Neural cell (in vitro differentiated cells): ENCODE results near the gene TEDC1. TPM values are rescaled to one million over a fixed set of nuclear protein-coding genes. Genes with fewer than 3 reads are reported as not detected.

ENCODE experiments used
- H2AFZ ChIP-seq: fragments of 200-600, 300-800 bp; sonication (generic), shearing (Covaris generic); 2 replicates; pipeline ENCODE4 v1.6.0; 2014; ENCODE audit warnings: low read depth, mild to moderate bottlenecking, antibody characterized with exemption, low read length, moderate library complexity
- H3F3A ChIP-seq: fragments of 200-600 bp; shearing (Covaris generic); 2 replicates; pipeline ENCODE4 v1.6.1; 2016; ENCODE audit warnings: mild to moderate bottlenecking, moderate library complexity, mixed read lengths, antibody characterized with exemption, low read length; ENCODE audit not compliant: insufficient read depth, poor library complexity, severe bottlenecking
- H3K27ac ChIP-seq: fragments of 200-600, 300-800 bp; sonication (generic), shearing (Covaris generic); 2 replicates; pipeline ENCODE4 v1.5.1; 2014; ENCODE audit warnings: mild to moderate bottlenecking, low read length, moderate library complexity
- H3K27me3 ChIP-seq: fragments of 300-800, 200-600 bp; sonication (generic), shearing (Covaris generic); 2 replicates; pipeline ENCODE4 v1.6.0; 2014; ENCODE audit warnings: mild to moderate bottlenecking, low read depth, low read length, moderate library complexity; ENCODE audit not compliant: insufficient read depth
- H3K36me3 ChIP-seq: fragments of 300-800, 200-600 bp; sonication (generic), shearing (Covaris generic); 2 replicates; pipeline ENCODE4 v1.5.1; 2014; ENCODE audit warnings: mild to moderate bottlenecking, antibody characterized with exemption, low read length, moderate library complexity; ENCODE audit not compliant: insufficient read depth
- H3K4me2 ChIP-seq: fragments of 300-800, 200-600 bp; sonication (generic), shearing (Covaris generic); 2 replicates; pipeline ENCODE4 v1.6.0; 2014; ENCODE audit warnings: mild to moderate bottlenecking, low read length
- H3K4me3 ChIP-seq: fragments of 300-800, 200-600 bp; sonication (generic), shearing (Covaris generic); 2 replicates; pipeline ENCODE4 v1.5.1; 2014; ENCODE audit warnings: mild to moderate bottlenecking, low read length, moderate library complexity
- H3K79me2 ChIP-seq: fragments of 200-600 bp; shearing (Covaris generic); replicated peaks from 2 replicates; pipeline ENCODE4 v1.6.0; 2014; ENCODE audit warnings: mild to moderate bottlenecking, low read length, moderate library complexity; ENCODE audit not compliant: insufficient read depth
- H3K9ac ChIP-seq: fragments of 300-800, 200-600 bp; sonication (generic), shearing (Covaris generic); 2 replicates; pipeline ENCODE4 v1.6.1; 2016; ENCODE audit warnings: mild to moderate bottlenecking, low read length, mixed read lengths
- H3K9me2 ChIP-seq: fragments of 200-600 bp; shearing (Covaris generic); 2 replicates; pipeline ENCODE4 v1.6.1; 2016; ENCODE audit warnings: mild to moderate bottlenecking, low read length, mixed read lengths; ENCODE audit not compliant: insufficient read depth
- H3K9me3 ChIP-seq: fragments of 200-600, 300-800 bp; sonication (generic), shearing (Covaris generic); 2 replicates; pipeline ENCODE4 v1.6.1; 2016; ENCODE audit warnings: mild to moderate bottlenecking, mixed run types, low read length, moderate library complexity, mixed read lengths
- H4K20me1 ChIP-seq: fragments of 200-600 bp; shearing (Covaris generic); 2 replicates; pipeline ENCODE4 v1.6.1; 2016; ENCODE audit warnings: mild to moderate bottlenecking, mixed run types; ENCODE audit not compliant: insufficient read depth
- CTCF ChIP-seq: fragments of 450-650 bp; IDR thresholded peaks from 2 replicates; pipeline ENCODE4 v1.5.1; 2014; ENCODE audit warnings: antibody characterized with exemption, mild to moderate bottlenecking, moderate library complexity; ENCODE audit not compliant: poor library complexity, severe bottlenecking
- EP300 ChIP-seq: fragments of 450-650 bp; conservative IDR thresholded peaks from 2 replicates; pipeline ENCODE4 v1.6.1; 2014; ENCODE audit warnings: antibody characterized with exemption, mild to moderate bottlenecking, moderate library complexity; ENCODE audit not compliant: poor library complexity, severe bottlenecking
- EZH2 ChIP-seq: fragments of 200-600, 300-800 bp; shearing (Covaris generic), sonication (generic); IDR thresholded peaks from 2 replicates; pipeline ENCODE4 v1.6.1; 2014; ENCODE audit warnings: antibody characterized with exemption, low read length, borderline replicate concordance, mild to moderate bottlenecking; ENCODE audit not compliant: insufficient read depth, poor library complexity, severe bottlenecking
- MXI1 ChIP-seq: fragments of 450-650 bp; conservative IDR thresholded peaks from 2 replicates; pipeline ENCODE4 v1.6.1; 2014; ENCODE audit warnings: antibody characterized with exemption, mild to moderate bottlenecking; ENCODE audit not compliant: poor library complexity, severe bottlenecking
- POLR2AphosphoS5 ChIP-seq: IDR thresholded peaks from 2 replicates; pipeline ENCODE4 v1.6.1; 2012
- RAD21 ChIP-seq: fragments of 450-650 bp; conservative IDR thresholded peaks from 2 replicates; pipeline ENCODE4 v1.6.1; 2014; ENCODE audit warnings: antibody characterized with exemption, mild to moderate bottlenecking, moderate library complexity
- REST ChIP-seq: IDR thresholded peaks from 2 replicates; pipeline ENCODE4 v1.6.1; 2012; ENCODE audit warnings: borderline replicate concordance
- SMC3 ChIP-seq: fragments of 450-650 bp; conservative IDR thresholded peaks from 2 replicates; pipeline ENCODE4 v1.6.1; 2014; ENCODE audit warnings: antibody characterized with exemption, mild to moderate bottlenecking, moderate library complexity; ENCODE audit not compliant: poor library complexity
- TAF1 ChIP-seq: IDR thresholded peaks from 2 replicates; pipeline ENCODE4 v1.6.1; 2012; ENCODE audit warnings: low read depth
- polyA plus RNA-seq: library from polyadenylated mRNA; depleted of rRNA; stranded (reverse); fragments of >200 nt; gene quantifications from 2 replicates; pipeline ENCODE4 v1.2.3, GENCODE V29; 2014

The TEDC1 gene
- polyA plus RNA-seq, 1 donor from 2014 or later = 18.9 TPM

GRCh38 chr14:105508601-105509000, 17.6 kb downstream of the TEDC1 start:
- H2AFZ ChIP-seq = no peak overlapping the region
- TF ChIP-seq MXI1 (no peak), POLR2AphosphoS5 (no peak), CTCF (no peak), EP300 (no peak), RAD21 (no peak), REST (no peak), TAF1 (no peak), EZH2 (no peak), SMC3 (no peak)
- H3K9me3 ChIP-seq = no peaks in the 10 kb centered on the region
- H4K20me1 ChIP-seq = no peaks in the 10 kb centered on the region
- H3K9ac ChIP-seq = no peak overlapping the region
- H3K36me3 ChIP-seq = no peaks in the 10 kb centered on the region
- no peak overlapping the region for H3K4me3 ChIP-seq
- no peaks in the 10 kb centered on the region for H3K79me2 ChIP-seq
- H3K27me3 ChIP-seq = no peaks in the 10 kb centered on the region
- H3K9me2 ChIP-seq = no peaks in the 10 kb centered on the region
- no peak overlapping the region for H3K4me2 ChIP-seq
- no peaks in the 10 kb centered on the region for H3F3A ChIP-seq
- no peak overlapping the region for H3K27ac ChIP-seq

GRCh38 chr14:105517096-105517495, 26.1 kb downstream of the TEDC1 start:
- no peaks in the 10 kb centered on the region for H3K9me2 ChIP-seq
- no peak overlapping the region for H3K9ac ChIP-seq
- no peak overlapping the region for H3K4me3 ChIP-seq
- H3K9me3 ChIP-seq = no peaks in the 10 kb centered on the region
- no peaks in the 10 kb centered on the region for H3K79me2 ChIP-seq
- H3F3A ChIP-seq = no peaks in the 10 kb centered on the region
- no peaks in the 10 kb centered on the region for H3K36me3 ChIP-seq
- TF ChIP-seq CTCF (no peak), REST (no peak), MXI1 (no peak), TAF1 (no peak)
- no peak overlapping the region for H3K4me2 ChIP-seq
- H2AFZ ChIP-seq = no peak overlapping the region
- no peaks in the 10 kb centered on the region for H4K20me1 ChIP-seq
- H3K27me3 ChIP-seq = no peaks in the 10 kb centered on the region
- no peak overlapping the region for H3K27ac ChIP-seq
